MM.1S (cell line): ENCODE measurements around the gene TENT5C.

Experiments
- DNase-seq: peaks from one replicate; pipeline ENCODE4 v3.0.0-alpha.2; 2015
- H2AFZ ChIP-seq: fragments of 300-600 bp; sonication (generic); 2 replicates; pipeline ENCODE4 v1.6.0; 2016; ENCODE audit warnings: antibody characterized with exemption, low read length
- H3F3A ChIP-seq: fragments of 300-600 bp; sonication (generic); 2 replicates; pipeline ENCODE4 v1.6.1; 2016; ENCODE audit warnings: mild to moderate bottlenecking, antibody characterized with exemption, low read length, moderate library complexity, mixed read lengths; ENCODE audit not compliant: insufficient read depth
- H3K27ac ChIP-seq: fragments of 300-600 bp; sonication (generic); 2 replicates; pipeline ENCODE4 v1.5.1; 2016; ENCODE audit warnings: mild to moderate bottlenecking, low read length
- H3K27me3 ChIP-seq: fragments of 300-600 bp; sonication (generic); replicated peaks from 2 replicates; pipeline ENCODE4 v1.6.0; 2016; ENCODE audit warnings: low read length; ENCODE audit not compliant: insufficient read depth
- H3K36me3 ChIP-seq: fragments of 300-600 bp; sonication (generic); replicated peaks from 2 replicates; pipeline ENCODE4 v1.6.1; 2016; ENCODE audit warnings: mild to moderate bottlenecking, low read length, mixed read lengths; ENCODE audit not compliant: insufficient read depth
- H3K4me1 ChIP-seq: fragments of 300-600 bp; sonication (generic); 2 replicates; pipeline ENCODE4 v1.6.1; 2016; ENCODE audit warnings: low read length, mixed read lengths
- H3K4me2 ChIP-seq: fragments of 300-600 bp; sonication (generic); 2 replicates; pipeline ENCODE4 v1.6.0; 2016; ENCODE audit warnings: low read depth, low read length
- H3K4me3 ChIP-seq: fragments of 300-600 bp; sonication (generic); 2 replicates; pipeline ENCODE4 v1.5.1; 2016; ENCODE audit warnings: low read length, mixed read lengths
- H3K79me2 ChIP-seq: fragments of 300-600 bp; sonication (generic); 2 replicates; pipeline ENCODE4 v1.6.1; 2016; ENCODE audit warnings: mixed run types, low read length, mixed read lengths
- H3K9ac ChIP-seq: fragments of 300-600 bp; sonication (generic); 2 replicates; pipeline ENCODE4 v1.6.1; 2016; ENCODE audit warnings: low read length, mixed read lengths
- H3K9me2 ChIP-seq: fragments of 300-600 bp; sonication (generic); replicated peaks from 2 replicates; pipeline ENCODE4 v1.6.1; 2016; ENCODE audit warnings: mild to moderate bottlenecking, low read length, mixed read lengths; ENCODE audit not compliant: insufficient read depth
- H3K9me3 ChIP-seq: fragments of 300-600 bp; sonication (generic); replicated peaks from 2 replicates; pipeline ENCODE4 v1.6.1; 2016; ENCODE audit warnings: mild to moderate bottlenecking, low read length, mixed read lengths; ENCODE audit not compliant: insufficient read depth
- H4K20me1 ChIP-seq: fragments of 300-600 bp; sonication (generic); 2 replicates; pipeline ENCODE4 v1.6.1; 2016; ENCODE audit warnings: mild to moderate bottlenecking, low read length, moderate library complexity, mixed read lengths; ENCODE audit not compliant: insufficient read depth
- CTCF ChIP-seq: fragments of 300-600 bp; sonication (generic); IDR thresholded peaks from 2 replicates; pipeline ENCODE4 v1.5.1; 2016; ENCODE audit warnings: antibody characterized with exemption, low read length, mixed read lengths
- EZH2 ChIP-seq: fragments of 300-600 bp; sonication (generic); optimal IDR thresholded peaks from 2 replicates; pipeline ENCODE3; 2017; ENCODE audit warnings: low read depth, mild to moderate bottlenecking, antibody characterized with exemption, low read length, mixed read lengths
- EZH2phosphoT487 ChIP-seq: fragments of 300-600 bp; sonication (generic); IDR thresholded peaks from 2 replicates; pipeline ENCODE4 v1.6.1; 2018; ENCODE audit warnings: antibody characterized with exemption, low read length

The TENT5C gene

DNA sequence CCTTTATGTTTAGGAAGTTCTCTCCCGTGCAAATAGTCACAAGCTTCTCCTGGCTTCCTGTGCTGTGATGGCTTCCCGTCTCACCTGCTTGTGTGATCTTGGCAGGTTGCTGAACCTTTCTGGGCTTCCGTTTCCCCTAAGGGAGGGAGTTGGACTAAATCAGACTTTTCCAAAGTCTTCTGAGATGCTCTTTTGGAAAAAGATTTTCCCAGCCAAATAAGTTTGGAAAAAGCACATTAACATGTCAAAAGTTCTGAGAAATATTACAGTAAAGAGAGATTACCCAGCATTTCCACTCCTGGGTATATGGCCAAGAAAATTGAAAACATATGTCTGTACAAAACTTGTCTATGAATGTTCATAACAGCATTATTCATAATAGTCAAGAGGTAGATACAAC lies 36.0 kb upstream of the TENT5C start:
- 0 out of 2 replicates have a peak, but pooled peaks cover 17% of the 10 kb centered on the region for H3K4me1 ChIP-seq
- no peaks in the 10 kb centered on the region for H3K27me3 ChIP-seq
- no peaks in the 10 kb centered on the region for H4K20me1 ChIP-seq
- H3K27ac ChIP-seq, result no peak overlapping the region
- H3K79me2 ChIP-seq, result no peaks in the 10 kb centered on the region
- H3K9ac ChIP-seq, result no peak overlapping the region
- H3K9me2 ChIP-seq, result no peaks in the 10 kb centered on the region
- no peak overlapping the region for H3K4me2 ChIP-seq
- no peak overlapping the region for H2AFZ ChIP-seq
- no peaks in the 10 kb centered on the region for H3K9me3 ChIP-seq
- no peaks in the 10 kb centered on the region for H3F3A ChIP-seq
- no peak for DNase-seq
- H3K4me3 ChIP-seq, result no peak overlapping the region
- no peaks in the 10 kb centered on the region for H3K36me3 ChIP-seq
- no peak for TF ChIP-seq CTCF
- TF ChIP-seq EZH2phosphoT487, result no peak
- TF ChIP-seq EZH2, result no peak

DNA sequence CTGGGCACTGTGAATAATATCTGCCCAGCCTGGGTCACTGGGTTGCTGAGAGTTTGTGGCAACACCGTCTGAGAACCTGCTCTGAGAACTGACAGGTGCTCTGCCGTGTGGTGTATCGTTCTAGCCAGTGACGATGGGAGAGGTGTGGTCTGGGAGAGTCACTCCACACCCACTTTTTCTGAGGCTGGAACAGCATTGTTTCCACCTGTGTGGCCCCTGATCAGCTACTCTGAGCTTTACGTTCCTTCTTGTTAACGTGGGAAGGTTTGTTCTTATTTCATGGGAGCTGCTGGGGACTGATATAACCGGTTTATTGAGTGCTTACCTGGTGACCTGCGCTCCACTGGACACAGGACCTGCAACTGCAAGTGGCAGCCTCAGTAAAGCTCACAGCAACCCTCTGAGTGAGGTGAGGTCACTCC lies 34.8 kb upstream of the TENT5C start:
- no peak overlapping the region for H3K27ac ChIP-seq
- H3K4me2 ChIP-seq, result peak overlapping the region; percentile 54; the same call in 1 of the 2 replicates
- no peaks in the 10 kb centered on the region for H3K9me3 ChIP-seq
- no peak for TF ChIP-seq EZH2phosphoT487
- TF ChIP-seq EZH2, result no peak
- no peak for TF ChIP-seq CTCF
- H3K9me2 ChIP-seq, result no peaks in the 10 kb centered on the region
- no peaks in the 10 kb centered on the region for H3K27me3 ChIP-seq
- H2AFZ ChIP-seq, result peak overlapping the region; percentile 49; the same call in 1 of the 2 replicates
- peak; percentile 79 for DNase-seq
- H3K4me3 ChIP-seq, result no peak overlapping the region
- H3K9ac ChIP-seq, result no peak overlapping the region
- no peaks in the 10 kb centered on the region for H3K36me3 ChIP-seq
- 0 out of 2 replicates have a peak, but pooled peaks cover 17% of the 10 kb centered on the region for H3K4me1 ChIP-seq
- no peaks in the 10 kb centered on the region for H3F3A ChIP-seq
- H3K79me2 ChIP-seq, result no peaks in the 10 kb centered on the region
- H4K20me1 ChIP-seq, result no peaks in the 10 kb centered on the region

- H3K4me1 ChIP-seq, result 0 out of 2 replicates have a peak, but pooled peaks cover 17% of the 10 kb centered on the region
- H3K79me2 ChIP-seq, result no peaks in the 10 kb centered on the region
- H3K9ac ChIP-seq, result no peak overlapping the region
- H3F3A ChIP-seq, result no peaks in the 10 kb centered on the region
- H3K4me3 ChIP-seq, result no peak overlapping the region
- H3K27ac ChIP-seq, result no peak overlapping the region
- H3K4me2 ChIP-seq, result peak overlapping the region; percentile 54; the same call in 1 of the 2 replicates
- H3K9me2 ChIP-seq, result no peaks in the 10 kb centered on the region
- no peak overlapping the region for H2AFZ ChIP-seq
- no peaks in the 10 kb centered on the region for H3K36me3 ChIP-seq
- no peaks in the 10 kb centered on the region for H3K9me3 ChIP-seq
- H4K20me1 ChIP-seq, result no peaks in the 10 kb centered on the region
- H3K27me3 ChIP-seq, result no peaks in the 10 kb centered on the region
- TF ChIP-seq CTCF (no peak), EZH2 (no peak), EZH2phosphoT487 (no peak)
- no peak for DNase-seq
Observed at GRCh38 chr1:117571496-117571895, 34.4 kb upstream of the TENT5C start.
